ENCODE results near the gene IFNAR2. TPM values are rescaled to one million over a fixed set of nuclear protein-coding genes. Genes with fewer than 3 reads are reported as not detected.

Gene IFNAR2
- polyA plus RNA-seq, 1 donor from 2014 or later: 10.3 TPM

DNA sequence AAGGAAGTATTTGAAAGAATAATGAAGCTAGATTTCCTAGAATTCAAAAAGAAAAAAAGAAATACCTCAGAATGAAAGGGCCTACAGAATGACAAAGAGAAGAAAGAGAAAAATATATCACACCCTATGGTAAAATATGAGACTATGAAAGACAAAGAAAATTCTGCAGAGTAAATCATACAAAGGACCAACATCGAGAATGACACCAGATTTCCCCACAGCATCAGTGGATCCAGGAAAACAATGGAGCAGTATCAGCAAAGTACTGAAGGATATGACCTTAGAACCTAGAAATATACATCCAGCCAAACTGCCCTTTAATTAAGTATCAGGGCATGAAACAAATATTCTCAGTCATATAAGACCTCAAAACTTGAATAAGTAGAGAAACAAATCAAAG, 21.2 kb upstream of the IFNAR2 start:
- no peaks in the 10 kb centered on the region for H4K20me1 ChIP-seq (ENCODE audit: insufficient read depth)
- H3K36me3 ChIP-seq (ENCODE audit: insufficient read depth, low read length): no peaks in the 10 kb centered on the region
- TF ChIP-seq SMC3 (conservative IDR thresholded peaks at IDR 0.05; ENCODE audit: poor library complexity): no peak
- no peak for TF ChIP-seq EP300 (conservative IDR thresholded peaks at IDR 0.05; ENCODE audit: poor library complexity, severe bottlenecking)
- no peak for TF ChIP-seq EZH2 (IDR thresholded peaks at IDR 0.05; ENCODE audit: borderline replicate concordance, insufficient read depth, low read length, poor library complexity, severe bottlenecking)
- no peak for TF ChIP-seq TAF1 (IDR thresholded peaks at IDR 0.05; ENCODE audit: low read depth)
- no peak for TF ChIP-seq MXI1 (conservative IDR thresholded peaks at IDR 0.05; ENCODE audit: poor library complexity, severe bottlenecking)
- no peak for TF ChIP-seq POLR2AphosphoS5 (IDR thresholded peaks at IDR 0.05)
- TF ChIP-seq RAD21 (conservative IDR thresholded peaks at IDR 0.05): no peak
- TF ChIP-seq, protein P1, sequence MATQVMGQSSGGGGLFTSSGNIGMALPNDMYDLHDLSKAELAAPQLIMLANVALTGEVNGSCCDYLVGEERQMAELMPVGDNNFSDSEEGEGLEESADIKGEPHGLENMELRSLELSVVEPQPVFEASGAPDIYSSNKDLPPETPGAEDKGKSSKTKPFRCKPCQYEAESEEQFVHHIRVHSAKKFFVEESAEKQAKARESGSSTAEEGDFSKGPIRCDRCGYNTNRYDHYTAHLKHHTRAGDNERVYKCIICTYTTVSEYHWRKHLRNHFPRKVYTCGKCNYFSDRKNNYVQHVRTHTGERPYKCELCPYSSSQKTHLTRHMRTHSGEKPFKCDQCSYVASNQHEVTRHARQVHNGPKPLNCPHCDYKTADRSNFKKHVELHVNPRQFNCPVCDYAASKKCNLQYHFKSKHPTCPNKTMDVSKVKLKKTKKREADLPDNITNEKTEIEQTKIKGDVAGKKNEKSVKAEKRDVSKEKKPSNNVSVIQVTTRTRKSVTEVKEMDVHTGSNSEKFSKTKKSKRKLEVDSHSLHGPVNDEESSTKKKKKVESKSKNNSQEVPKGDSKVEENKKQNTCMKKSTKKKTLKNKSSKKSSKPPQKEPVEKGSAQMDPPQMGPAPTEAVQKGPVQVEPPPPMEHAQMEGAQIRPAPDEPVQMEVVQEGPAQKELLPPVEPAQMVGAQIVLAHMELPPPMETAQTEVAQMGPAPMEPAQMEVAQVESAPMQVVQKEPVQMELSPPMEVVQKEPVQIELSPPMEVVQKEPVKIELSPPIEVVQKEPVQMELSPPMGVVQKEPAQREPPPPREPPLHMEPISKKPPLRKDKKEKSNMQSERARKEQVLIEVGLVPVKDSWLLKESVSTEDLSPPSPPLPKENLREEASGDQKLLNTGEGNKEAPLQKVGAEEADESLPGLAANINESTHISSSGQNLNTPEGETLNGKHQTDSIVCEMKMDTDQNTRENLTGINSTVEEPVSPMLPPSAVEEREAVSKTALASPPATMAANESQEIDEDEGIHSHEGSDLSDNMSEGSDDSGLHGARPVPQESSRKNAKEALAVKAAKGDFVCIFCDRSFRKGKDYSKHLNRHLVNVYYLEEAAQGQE (IDR thresholded peaks at IDR 0.05; ENCODE audit: borderline replicate concordance): no peak
- TF ChIP-seq, protein P2, sequence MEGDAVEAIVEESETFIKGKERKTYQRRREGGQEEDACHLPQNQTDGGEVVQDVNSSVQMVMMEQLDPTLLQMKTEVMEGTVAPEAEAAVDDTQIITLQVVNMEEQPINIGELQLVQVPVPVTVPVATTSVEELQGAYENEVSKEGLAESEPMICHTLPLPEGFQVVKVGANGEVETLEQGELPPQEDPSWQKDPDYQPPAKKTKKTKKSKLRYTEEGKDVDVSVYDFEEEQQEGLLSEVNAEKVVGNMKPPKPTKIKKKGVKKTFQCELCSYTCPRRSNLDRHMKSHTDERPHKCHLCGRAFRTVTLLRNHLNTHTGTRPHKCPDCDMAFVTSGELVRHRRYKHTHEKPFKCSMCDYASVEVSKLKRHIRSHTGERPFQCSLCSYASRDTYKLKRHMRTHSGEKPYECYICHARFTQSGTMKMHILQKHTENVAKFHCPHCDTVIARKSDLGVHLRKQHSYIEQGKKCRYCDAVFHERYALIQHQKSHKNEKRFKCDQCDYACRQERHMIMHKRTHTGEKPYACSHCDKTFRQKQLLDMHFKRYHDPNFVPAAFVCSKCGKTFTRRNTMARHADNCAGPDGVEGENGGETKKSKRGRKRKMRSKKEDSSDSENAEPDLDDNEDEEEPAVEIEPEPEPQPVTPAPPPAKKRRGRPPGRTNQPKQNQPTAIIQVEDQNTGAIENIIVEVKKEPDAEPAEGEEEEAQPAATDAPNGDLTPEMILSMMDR (IDR thresholded peaks at IDR 0.05; ENCODE audit: poor library complexity, severe bottlenecking): no peak
- no peak overlapping the region for H3K27ac ChIP-seq (ENCODE audit: low read length)
- no peak overlapping the region for H3K4me3 ChIP-seq (ENCODE audit: low read length)
- H3K9me3 ChIP-seq (ENCODE audit: low read length): no peaks in the 10 kb centered on the region
- H3K9me2 ChIP-seq (ENCODE audit: insufficient read depth, low read length): no peaks in the 10 kb centered on the region
- H2AFZ ChIP-seq (ENCODE audit: low read depth, low read length): no peak overlapping the region
- H3F3A ChIP-seq (ENCODE audit: insufficient read depth, low read length, poor library complexity, severe bottlenecking): no peaks in the 10 kb centered on the region
- no peaks in the 10 kb centered on the region for H3K79me2 ChIP-seq (replicated peaks; ENCODE audit: insufficient read depth, low read length)
- H3K27me3 ChIP-seq (ENCODE audit: insufficient read depth, low read depth, low read length): no peaks in the 10 kb centered on the region
- no peak overlapping the region for H3K4me2 ChIP-seq (ENCODE audit: low read length)
- H3K9ac ChIP-seq (ENCODE audit: low read length): no peak overlapping the region

DNA sequence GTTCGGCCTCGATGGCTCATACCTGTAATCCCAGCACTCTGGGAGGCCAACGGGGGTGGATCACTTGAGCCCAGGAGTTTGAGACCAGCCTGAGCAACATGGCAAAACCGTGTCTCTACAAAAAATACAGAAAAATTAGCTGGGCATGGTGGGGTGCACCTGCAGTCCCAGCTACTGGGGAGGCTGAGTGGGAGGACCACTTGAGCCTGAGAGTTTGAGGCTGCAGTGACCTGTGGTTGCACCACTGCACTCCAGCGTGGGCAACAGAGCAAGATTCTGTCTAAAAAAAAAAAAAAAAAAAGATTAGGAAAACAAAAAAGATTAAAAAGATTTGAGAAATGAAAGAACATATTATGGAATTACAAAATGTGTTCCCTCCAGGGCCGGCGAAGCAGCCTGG, 18.4 kb upstream of the IFNAR2 start:
- H3K79me2 ChIP-seq (replicated peaks; ENCODE audit: insufficient read depth, low read length): no peaks in the 10 kb centered on the region
- H3F3A ChIP-seq (ENCODE audit: insufficient read depth, low read length, poor library complexity, severe bottlenecking): no peaks in the 10 kb centered on the region
- H3K9me3 ChIP-seq (ENCODE audit: low read length): no peaks in the 10 kb centered on the region
- H3K27ac ChIP-seq (ENCODE audit: low read length): no peak overlapping the region
- no peaks in the 10 kb centered on the region for H4K20me1 ChIP-seq (ENCODE audit: insufficient read depth)
- H3K9ac ChIP-seq (ENCODE audit: low read length): no peak overlapping the region
- H3K36me3 ChIP-seq (ENCODE audit: insufficient read depth, low read length): no peaks in the 10 kb centered on the region
- H2AFZ ChIP-seq (ENCODE audit: low read depth, low read length): no peak overlapping the region
- H3K4me3 ChIP-seq (ENCODE audit: low read length): no peak overlapping the region
- TF ChIP-seq EP300 (conservative IDR thresholded peaks at IDR 0.05; ENCODE audit: poor library complexity, severe bottlenecking): no peak
- TF ChIP-seq SMC3 (conservative IDR thresholded peaks at IDR 0.05; ENCODE audit: poor library complexity): no peak
- no peak for TF ChIP-seq EZH2 (IDR thresholded peaks at IDR 0.05; ENCODE audit: borderline replicate concordance, insufficient read depth, low read length, poor library complexity, severe bottlenecking)
- TF ChIP-seq, protein P2 (IDR thresholded peaks at IDR 0.05; ENCODE audit: poor library complexity, severe bottlenecking): no peak
- TF ChIP-seq RAD21 (conservative IDR thresholded peaks at IDR 0.05): no peak
- TF ChIP-seq, protein P1 (IDR thresholded peaks at IDR 0.05; ENCODE audit: borderline replicate concordance): no peak
- TF ChIP-seq POLR2AphosphoS5 (IDR thresholded peaks at IDR 0.05): no peak
- no peak for TF ChIP-seq TAF1 (IDR thresholded peaks at IDR 0.05; ENCODE audit: low read depth)
- TF ChIP-seq MXI1 (conservative IDR thresholded peaks at IDR 0.05; ENCODE audit: poor library complexity, severe bottlenecking): no peak
- H3K4me2 ChIP-seq (ENCODE audit: low read length): no peak overlapping the region
- no peaks in the 10 kb centered on the region for H3K9me2 ChIP-seq (ENCODE audit: insufficient read depth, low read length)
- no peaks in the 10 kb centered on the region for H3K27me3 ChIP-seq (ENCODE audit: insufficient read depth, low read depth, low read length)

Measured in neural cell (in vitro differentiated cells).